GM12892 (cell line): ENCODE data around the gene SLC66A1.

ENCODE experiments used
- POLR2A ChIP-seq: IDR thresholded peaks from 2 replicates; pipeline ENCODE4 v1.6.1; 2011; ENCODE audit warnings: low read depth, low read length, control low read depth
- TAF1 ChIP-seq: IDR thresholded peaks from 2 replicates; pipeline ENCODE4 v1.6.1; 2011; ENCODE audit warnings: low read depth, mild to moderate bottlenecking, control low read depth, low read length, borderline replicate concordance

DNA sequence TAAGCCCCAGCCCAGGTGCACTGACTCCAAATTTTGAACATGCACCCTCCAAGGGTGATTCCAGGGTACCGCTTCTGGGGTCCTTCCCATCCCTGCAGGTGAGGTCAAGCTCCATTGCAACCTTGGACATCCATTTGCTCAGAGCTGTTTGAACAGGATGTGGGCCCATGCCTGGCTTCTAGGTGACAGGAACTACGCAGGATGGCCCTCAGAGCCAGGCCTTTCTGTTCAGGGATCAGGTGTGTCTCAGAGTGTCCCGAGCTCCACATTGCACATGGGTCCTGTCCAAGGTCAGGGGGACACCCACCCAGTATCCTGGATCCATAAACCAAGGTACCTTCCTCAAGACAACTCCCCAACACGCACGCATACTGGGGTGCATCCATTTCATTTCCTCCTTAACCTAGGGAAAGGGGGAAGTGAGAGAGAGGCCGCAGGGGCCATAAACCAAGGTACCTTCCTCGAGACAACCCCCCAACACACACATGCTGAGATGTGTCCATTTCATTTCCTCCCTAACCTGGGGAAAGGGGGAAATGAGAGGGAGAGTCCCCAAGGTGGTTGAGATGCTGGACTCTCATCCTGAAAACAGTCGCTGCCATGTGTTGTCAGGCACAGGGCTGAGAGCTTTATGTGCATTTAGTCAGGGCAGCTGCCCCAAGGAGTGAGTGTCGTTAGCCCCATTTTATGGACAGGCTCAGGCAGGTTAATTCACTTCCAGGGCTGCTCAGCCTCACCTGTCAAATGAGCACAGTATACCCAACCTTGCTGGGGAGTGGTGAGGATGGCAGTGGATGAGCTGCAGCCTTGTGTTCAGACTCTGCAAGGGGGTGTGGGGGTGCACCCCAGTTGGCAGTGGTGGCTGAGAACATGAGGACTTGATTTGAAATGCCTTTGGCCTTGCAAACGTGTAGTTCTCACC, 2.1 kb downstream of the SLC66A1 start:
- TF ChIP-seq TAF1, result no peak
- no peak for TF ChIP-seq POLR2A
